ENCODE measurements around the gene MANSC4. TPM values are rescaled to one million over a fixed set of nuclear protein-coding genes. Genes with fewer than 3 reads are reported as not detected.

The MANSC4 gene
- total and polyA plus RNA-seq, 4 donors = 0.41 to 0.62 TPM; not detected in 2

DNA sequence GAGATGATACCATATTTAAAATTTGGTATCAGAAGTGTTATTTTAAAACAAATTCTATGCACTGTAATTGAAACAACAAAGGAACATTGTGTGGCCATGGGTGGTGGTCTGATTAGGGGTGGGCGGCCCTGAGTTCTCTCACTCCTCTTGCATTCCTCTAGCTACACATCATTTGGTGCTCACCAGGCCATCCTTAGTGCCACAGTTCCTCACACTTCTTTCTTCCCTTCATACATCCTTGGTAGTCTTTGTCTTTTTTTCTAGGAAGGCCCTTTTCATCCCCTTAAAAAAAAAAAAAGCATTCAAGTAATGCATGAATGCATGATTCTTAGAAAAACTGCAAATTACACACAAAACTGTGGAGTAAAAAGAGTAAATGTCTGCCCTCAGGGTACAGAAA lies 2.4 kb upstream of the MANSC4 start:
- no CpG with 5 or more reads among the region's 1 CpG for WGBS (ENCODE audit: insufficient coverage)
- Histone ChIP-seq H3K9me3 (ENCODE audit: control insufficient read depth, insufficient read depth, low read length) (no peaks in the 10 kb centered on the region), H3K27ac (ENCODE audit: low read depth, low read length) (no peak overlapping the region), H3K4me1 (ENCODE audit: control insufficient read depth, insufficient read depth, low read length) (peaks cover 20% of the 10 kb centered on the region), H3K27me3 (ENCODE audit: control insufficient read depth, insufficient read depth, low read length) (no peaks in the 10 kb centered on the region), H3K36me3 (ENCODE audit: control insufficient read depth, insufficient read depth, low read length) (peaks cover 9% of the 10 kb centered on the region), H3K4me3 (ENCODE audit: low read depth, low read length) (no peak overlapping the region)
- DNase-seq (ENCODE audit: low read depth in 4 of 6, low spot score in 6 of 6) = no peak

DNA sequence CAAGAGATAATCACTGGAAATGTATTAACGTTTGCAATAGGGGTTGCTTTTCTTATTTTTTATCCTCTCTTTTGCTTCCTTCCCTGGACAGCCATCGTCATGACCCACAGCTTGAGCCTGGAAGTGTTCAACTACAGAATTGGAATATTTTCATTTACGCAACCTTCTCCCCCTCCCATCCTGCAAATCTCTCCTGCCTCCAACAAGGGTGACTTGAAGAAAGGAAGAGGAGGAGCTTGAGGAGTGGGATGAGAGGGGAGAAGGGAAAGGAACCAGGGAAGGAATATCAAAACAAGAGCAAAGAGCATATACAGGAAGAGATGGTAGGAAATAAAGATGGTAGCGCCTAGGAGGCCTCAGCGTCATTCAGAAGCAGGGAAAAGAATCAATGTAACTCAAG lies 1.6 kb upstream of the MANSC4 start:
- Histone ChIP-seq H3K4me3 (ENCODE audit: low read depth, low read length) (peak overlapping the region; percentile 14), H3K9me3 (ENCODE audit: control insufficient read depth, insufficient read depth, low read length) (no peaks in the 10 kb centered on the region), H3K36me3 (ENCODE audit: control insufficient read depth, insufficient read depth, low read length) (peaks cover 9% of the 10 kb centered on the region), H3K27me3 (ENCODE audit: control insufficient read depth, insufficient read depth, low read length) (no peaks in the 10 kb centered on the region), H3K27ac (ENCODE audit: low read depth, low read length) (no peak overlapping the region), H3K4me1 (ENCODE audit: control insufficient read depth, insufficient read depth, low read length) (peaks cover 20% of the 10 kb centered on the region)
- DNase-seq (ENCODE audit: low read depth in 4 of 6, low spot score in 6 of 6) = peak in 3 of 6 donors; percentile 10 to 69 (median 52)
- WGBS (ENCODE audit: insufficient coverage) = no CpG with 5 or more reads among the region's 5 CpGs

DNA sequence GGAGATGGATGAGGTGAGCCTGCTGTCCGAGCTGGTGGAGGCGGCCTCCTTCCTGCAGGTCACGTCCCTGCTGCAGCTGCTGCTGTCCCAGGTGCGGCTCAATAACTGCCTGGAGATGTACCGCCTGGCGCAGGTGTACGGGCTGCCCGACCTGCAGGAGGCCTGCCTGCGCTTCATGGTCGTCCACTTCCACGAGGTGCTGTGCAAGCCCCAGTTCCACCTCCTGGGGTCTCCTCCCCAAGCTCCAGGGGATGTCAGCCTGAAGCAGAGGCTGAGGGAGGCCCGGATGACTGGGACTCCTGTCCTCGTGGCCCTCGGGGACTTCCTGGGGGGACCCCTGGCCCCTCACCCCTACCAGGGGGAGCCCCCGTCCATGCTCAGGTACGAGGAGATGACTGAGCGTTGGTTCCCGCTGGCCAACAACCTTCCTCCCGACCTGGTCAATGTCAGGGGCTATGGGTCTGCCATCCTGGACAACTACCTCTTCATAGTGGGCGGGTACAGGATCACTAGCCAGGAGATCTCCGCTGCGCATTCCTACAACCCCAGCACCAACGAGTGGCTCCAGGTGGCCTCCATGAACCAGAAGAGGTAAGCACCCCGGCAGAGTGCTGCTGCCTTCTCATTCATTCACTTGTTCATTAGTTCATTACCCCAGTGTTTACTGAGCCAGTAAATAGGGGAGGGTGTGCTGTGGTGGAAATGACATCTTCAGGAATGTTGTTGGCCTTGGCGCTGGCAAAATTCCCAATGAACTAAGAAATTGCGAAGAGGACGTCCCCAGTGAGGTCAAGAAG lies 774 bp upstream of the MANSC4 start:
- no peaks in the 10 kb centered on the region for H3K27me3 ChIP-seq (ENCODE audit: control insufficient read depth, insufficient read depth, low read length)
- H3K4me1 ChIP-seq (ENCODE audit: control insufficient read depth, insufficient read depth, low read length) = peaks cover 20% of the 10 kb centered on the region
- DNase-seq (ENCODE audit: low read depth in 4 of 6, low spot score in 6 of 6) = peak in 4 of 6 donors; percentile 7 to 51 (median 24)
- WGBS (ENCODE audit: insufficient coverage) = 17% methylated on average over 25 of the region's 27 CpGs
- H3K36me3 ChIP-seq (ENCODE audit: control insufficient read depth, insufficient read depth, low read length) = peaks cover 9% of the 10 kb centered on the region
- H3K27ac ChIP-seq (ENCODE audit: low read depth, low read length) = peak overlapping the region; percentile 73
- no peaks in the 10 kb centered on the region for H3K9me3 ChIP-seq (ENCODE audit: control insufficient read depth, insufficient read depth, low read length)
- H3K4me3 ChIP-seq (ENCODE audit: low read depth, low read length) = peak overlapping the region; percentile 68

DNA sequence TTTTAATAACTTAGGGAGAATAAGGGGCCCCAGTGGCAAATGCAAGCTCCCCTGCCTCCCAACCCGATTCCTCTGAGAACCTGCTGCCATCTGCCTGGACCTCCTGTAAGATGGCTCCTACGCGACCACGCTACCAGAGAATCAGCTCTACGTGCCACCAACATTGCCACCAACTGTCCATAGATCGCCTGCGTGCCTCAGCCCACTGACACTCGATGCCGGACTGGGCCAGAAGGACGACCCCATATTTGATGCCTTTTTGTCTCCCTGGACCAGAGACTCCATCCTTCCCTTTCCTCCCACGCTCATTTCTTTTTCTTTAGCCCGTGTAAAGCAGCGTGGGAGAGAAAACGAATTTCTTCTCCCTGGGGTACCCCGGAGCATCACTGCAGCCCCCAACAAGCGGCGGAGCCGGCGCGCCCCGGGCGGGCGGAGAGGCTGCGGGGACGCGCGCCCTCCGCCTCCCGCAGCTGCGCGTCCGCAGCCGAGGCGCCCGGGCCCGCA lies 568 bp downstream of the MANSC4 start:
- H3K27me3 ChIP-seq (ENCODE audit: control insufficient read depth, insufficient read depth, low read length) = no peaks in the 10 kb centered on the region
- peak overlapping the region; percentile 68 for H3K4me3 ChIP-seq (ENCODE audit: low read depth, low read length)
- peak overlapping the region; percentile 94 for H3K27ac ChIP-seq (ENCODE audit: low read depth, low read length)
- no peaks in the 10 kb centered on the region for H3K9me3 ChIP-seq (ENCODE audit: control insufficient read depth, insufficient read depth, low read length)
- under 1% methylated on average over 36 of the region's 36 CpGs for WGBS (ENCODE audit: insufficient coverage)
- H3K4me1 ChIP-seq (ENCODE audit: control insufficient read depth, insufficient read depth, low read length) = peaks cover 20% of the 10 kb centered on the region
- peak; percentile 29 to 90 (median 57) for DNase-seq (ENCODE audit: low read depth in 4 of 6, low spot score in 6 of 6)
- peaks cover 9% of the 10 kb centered on the region for H3K36me3 ChIP-seq (ENCODE audit: control insufficient read depth, insufficient read depth, low read length)

DNA sequence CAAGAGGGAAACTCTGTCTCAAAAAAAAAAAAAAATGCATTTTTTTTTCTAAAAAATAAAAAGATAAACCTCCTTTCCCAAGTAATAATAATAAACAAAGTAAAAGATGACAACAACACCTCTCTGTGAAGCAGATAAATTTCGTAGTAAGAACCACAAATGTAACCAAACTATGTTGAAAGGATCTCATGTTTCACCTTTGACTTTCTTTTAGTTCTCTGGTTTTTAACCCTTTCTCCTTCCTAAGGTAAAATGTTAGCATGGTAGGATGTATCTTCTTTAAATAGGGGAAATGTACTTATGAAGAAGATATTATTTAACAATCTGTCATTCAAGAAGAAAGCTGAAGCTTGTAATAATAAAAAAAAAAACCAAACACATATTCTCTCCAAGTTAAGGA lies 1.8 kb downstream of the MANSC4 start:
- WGBS (ENCODE audit: insufficient coverage) = no CpG with 5 or more reads among the region's 1 CpG
- Histone ChIP-seq H3K27me3 (ENCODE audit: control insufficient read depth, insufficient read depth, low read length) (no peaks in the 10 kb centered on the region), H3K9me3 (ENCODE audit: control insufficient read depth, insufficient read depth, low read length) (no peaks in the 10 kb centered on the region), H3K4me3 (ENCODE audit: low read depth, low read length) (no peak overlapping the region), H3K27ac (ENCODE audit: low read depth, low read length) (no peak overlapping the region), H3K36me3 (ENCODE audit: control insufficient read depth, insufficient read depth, low read length) (peaks cover 4% of the 10 kb centered on the region), H3K4me1 (ENCODE audit: control insufficient read depth, insufficient read depth, low read length) (peaks cover 17% of the 10 kb centered on the region)
- no peak for DNase-seq (ENCODE audit: low read depth in 4 of 6, low spot score in 6 of 6)

DNA sequence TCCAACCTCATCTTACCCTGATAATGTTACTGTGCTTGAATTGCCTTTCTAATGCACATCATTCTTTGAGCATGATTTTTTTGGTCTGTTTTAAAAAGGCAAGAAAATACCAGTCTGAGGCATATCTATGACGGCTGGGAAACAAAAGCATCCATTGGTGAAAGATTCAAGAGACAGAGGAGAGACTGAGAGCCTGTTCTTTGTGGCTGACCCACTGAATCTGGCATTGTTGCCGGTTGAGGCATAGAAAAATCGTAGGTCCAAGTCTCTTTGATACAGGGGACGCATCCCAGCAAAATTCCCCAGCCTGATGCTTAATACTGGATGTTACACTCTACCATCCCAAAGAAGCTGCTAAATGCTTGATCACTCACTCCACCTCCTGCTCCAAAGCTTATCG lies 2.9 kb downstream of the MANSC4 start:
- 59% methylated on average over 4 of the region's 5 CpGs for WGBS (ENCODE audit: insufficient coverage)
- no peaks in the 10 kb centered on the region for H3K9me3 ChIP-seq (ENCODE audit: control insufficient read depth, insufficient read depth, low read length)
- H3K27me3 ChIP-seq (ENCODE audit: control insufficient read depth, insufficient read depth, low read length) = no peaks in the 10 kb centered on the region
- H3K4me3 ChIP-seq (ENCODE audit: low read depth, low read length) = no peak overlapping the region
- no peak overlapping the region for H3K27ac ChIP-seq (ENCODE audit: low read depth, low read length)
- H3K36me3 ChIP-seq (ENCODE audit: control insufficient read depth, insufficient read depth, low read length) = peaks cover 4% of the 10 kb centered on the region
- DNase-seq (ENCODE audit: low read depth in 4 of 6, low spot score in 6 of 6) = peak in 1 of 6 donors; percentile 26
- H3K4me1 ChIP-seq (ENCODE audit: control insufficient read depth, insufficient read depth, low read length) = peaks cover 17% of the 10 kb centered on the region

DNA sequence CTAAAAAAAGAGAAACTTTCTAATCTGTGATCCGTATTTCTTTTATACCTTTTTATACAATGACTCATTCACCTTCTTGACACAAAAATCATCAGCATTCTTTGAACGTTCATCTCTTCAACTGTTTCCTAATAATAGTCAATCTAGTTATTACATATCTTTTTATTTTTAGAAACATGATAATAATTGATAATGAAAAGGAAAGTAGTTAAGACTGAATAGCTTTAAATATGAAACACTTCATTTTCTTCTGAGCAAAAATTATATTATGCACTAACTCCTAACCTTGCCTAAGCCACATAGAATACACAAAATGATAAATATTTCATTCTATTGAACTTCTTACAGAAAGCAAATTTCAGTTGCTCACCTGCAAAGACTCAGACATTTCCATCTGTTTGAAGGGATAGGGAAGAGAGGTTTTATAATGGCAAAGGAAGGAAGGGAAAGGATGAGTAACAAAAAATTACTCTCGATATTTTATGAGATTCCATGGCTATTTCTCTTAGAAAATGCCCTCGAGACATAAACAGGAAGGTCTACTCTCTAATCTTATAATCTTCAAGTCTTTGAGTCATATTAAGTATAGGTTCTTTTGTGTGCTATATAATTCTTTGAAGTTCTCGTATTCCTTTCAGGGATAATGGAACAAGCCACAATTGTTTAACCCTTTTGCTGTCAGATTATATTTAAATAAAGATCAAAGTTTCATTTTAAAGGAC lies 7.5 kb downstream of the MANSC4 start:
- Histone ChIP-seq H3K27me3 (ENCODE audit: control insufficient read depth, insufficient read depth, low read length) (no peaks in the 10 kb centered on the region), H3K4me1 (ENCODE audit: control insufficient read depth, insufficient read depth, low read length) (no peaks in the 10 kb centered on the region), H3K27ac (ENCODE audit: low read depth, low read length) (no peak overlapping the region), H3K36me3 (ENCODE audit: control insufficient read depth, insufficient read depth, low read length) (no peaks in the 10 kb centered on the region), H3K4me3 (ENCODE audit: low read depth, low read length) (no peak overlapping the region), H3K9me3 (ENCODE audit: control insufficient read depth, insufficient read depth, low read length) (no peaks in the 10 kb centered on the region)
- DNase-seq (ENCODE audit: low read depth in 4 of 6, low spot score in 6 of 6) = no peak
- WGBS (ENCODE audit: insufficient coverage) = no CpG with 5 or more reads among the region's 5 CpGs

DNA sequence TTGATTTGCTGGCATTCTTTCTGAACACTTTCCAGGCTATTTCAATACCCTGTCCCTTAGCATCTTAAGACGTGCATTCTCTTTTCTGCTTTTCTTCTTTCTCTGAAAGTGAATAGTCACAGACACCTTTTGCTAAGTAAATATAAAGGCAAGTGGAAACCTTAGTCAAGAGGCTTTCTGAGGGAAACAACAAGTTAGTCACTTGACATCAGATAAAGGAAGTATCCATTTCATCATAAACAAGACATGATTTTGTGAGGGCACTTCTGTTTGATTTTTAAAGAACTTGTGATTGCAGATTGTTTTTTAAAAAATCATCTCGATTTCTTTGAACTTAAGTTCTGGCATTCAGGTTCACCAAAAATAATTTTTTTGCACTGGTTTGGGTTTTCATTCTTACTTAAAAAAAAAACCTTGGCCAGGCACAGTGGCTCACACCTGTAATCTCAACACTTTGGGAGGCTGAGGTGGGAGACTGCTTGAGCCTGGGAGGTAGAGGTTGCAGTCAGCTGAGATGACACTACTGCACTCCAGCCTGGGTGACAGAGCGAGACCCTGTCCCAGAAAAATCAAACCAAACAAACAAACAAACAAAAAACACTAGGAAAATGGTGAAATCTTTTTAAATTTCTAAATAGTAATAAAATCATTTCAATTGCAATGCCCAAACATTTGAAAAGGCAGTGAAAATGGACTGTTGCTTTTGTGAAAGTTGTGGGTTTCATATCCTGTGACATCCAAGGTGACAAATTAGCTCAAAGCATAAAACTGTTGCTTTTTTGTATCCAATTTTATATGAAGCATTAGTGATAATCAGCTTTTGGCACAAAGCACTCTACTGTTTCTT lies 8.3 kb downstream of the MANSC4 start:
- H3K4me3 ChIP-seq (ENCODE audit: low read depth, low read length) = no peak overlapping the region
- no CpG with 5 or more reads among the region's 3 CpGs for WGBS (ENCODE audit: insufficient coverage)

DNA sequence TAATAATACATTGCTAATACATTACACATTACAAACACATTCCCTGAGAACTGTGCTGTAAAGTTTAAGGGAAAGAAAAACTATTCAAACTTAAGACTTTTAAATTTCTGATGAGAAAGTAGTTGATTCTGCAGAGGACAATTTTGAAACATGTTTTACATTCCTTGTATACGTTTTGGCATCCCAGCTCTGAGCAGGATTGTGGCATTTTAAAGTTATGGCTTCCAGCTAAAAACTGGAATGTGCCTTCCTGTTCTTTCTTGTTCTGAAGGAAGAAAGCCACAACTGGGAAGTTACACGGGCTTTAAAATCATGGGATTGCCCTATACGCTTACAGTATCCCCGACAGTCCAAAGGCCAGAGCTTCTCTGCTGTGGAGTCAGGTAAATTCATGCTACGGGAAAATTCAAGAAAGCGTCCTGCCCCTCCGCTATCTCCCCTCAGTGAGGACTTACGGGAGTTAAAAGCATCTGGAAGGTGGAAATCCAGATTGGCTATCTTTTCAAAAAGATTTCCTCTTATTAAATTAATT lies 10.8 kb downstream of the MANSC4 start:
- 76% methylated on average over 4 of the region's 8 CpGs for WGBS (ENCODE audit: insufficient coverage)

More for the DNA sequence above, 8.3 kb downstream of the MANSC4 start:
- Histone ChIP-seq H3K36me3 (ENCODE audit: control insufficient read depth, insufficient read depth, low read length) (no peaks in the 10 kb centered on the region), H3K9me3 (ENCODE audit: control insufficient read depth, insufficient read depth, low read length) (no peaks in the 10 kb centered on the region), H3K27me3 (ENCODE audit: control insufficient read depth, insufficient read depth, low read length) (no peaks in the 10 kb centered on the region), H3K4me1 (ENCODE audit: control insufficient read depth, insufficient read depth, low read length) (no peaks in the 10 kb centered on the region), H3K27ac (ENCODE audit: low read depth, low read length) (no peak overlapping the region)
- DNase-seq (ENCODE audit: low read depth in 4 of 6, low spot score in 6 of 6) = no peak

More for the DNA sequence above, 10.8 kb downstream of the MANSC4 start:
- H3K9me3 ChIP-seq (ENCODE audit: control insufficient read depth, insufficient read depth, low read length) = no peaks in the 10 kb centered on the region
- H3K36me3 ChIP-seq (ENCODE audit: control insufficient read depth, insufficient read depth, low read length) = no peaks in the 10 kb centered on the region
- no peak overlapping the region for H3K27ac ChIP-seq (ENCODE audit: low read depth, low read length)
- no peaks in the 10 kb centered on the region for H3K27me3 ChIP-seq (ENCODE audit: control insufficient read depth, insufficient read depth, low read length)
- H3K4me1 ChIP-seq (ENCODE audit: control insufficient read depth, insufficient read depth, low read length) = no peaks in the 10 kb centered on the region
- H3K4me3 ChIP-seq (ENCODE audit: low read depth, low read length) = no peak overlapping the region
- DNase-seq (ENCODE audit: low read depth in 4 of 6, low spot score in 6 of 6) = no peak
